Measurements from ENCODE around the gene XRCC1. TPM values are rescaled to one million over a fixed set of nuclear protein-coding genes. Genes with fewer than 3 reads are reported as not detected.
A peak's percentile ranks its signal among the peaks of the same experiment; 100 is the strongest.

XRCC1 gene
- total and polyA plus RNA-seq, 2 experiments from 2014 or later = 35.3 to 49.5 TPM

DNA sequence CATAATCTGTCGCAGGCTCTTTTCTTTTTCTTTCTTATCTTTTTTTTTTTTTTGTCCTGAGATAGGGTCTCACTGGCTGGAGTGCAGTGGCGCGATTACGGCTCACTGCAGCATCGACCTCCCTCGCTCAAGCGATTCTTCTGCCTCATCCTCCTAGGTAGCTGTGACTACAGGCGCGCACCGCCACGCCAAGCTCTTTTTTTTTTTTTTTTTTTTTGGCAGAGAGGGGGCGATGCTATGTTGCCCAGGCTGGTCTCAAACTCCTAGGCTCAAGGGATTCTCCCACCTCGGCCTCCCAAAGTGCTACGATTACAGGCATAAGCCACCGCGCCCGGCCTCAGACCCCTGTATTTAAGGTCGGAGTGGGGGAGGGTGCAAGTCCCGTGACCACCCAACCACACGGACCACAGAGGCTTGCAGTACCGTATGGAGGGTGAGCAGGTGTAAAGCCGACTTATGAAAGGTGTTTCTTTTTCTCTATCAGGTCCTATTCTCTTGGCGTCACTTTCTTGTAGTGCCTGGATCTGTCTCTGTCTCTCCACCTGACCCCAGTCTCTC is 72.8 kb downstream of the XRCC1 start:
- DNase-seq (ENCODE audit: low spot score) = no peak
- Mint-ChIP-seq H3K27me3 (ENCODE audit: insufficient read depth, low read depth, poor library complexity) (peaks cover 33% of the 10 kb centered on the region), H3K36me3 (ENCODE audit: low read depth) (no peaks in the 10 kb centered on the region; the same call in 2 of the 3 replicates), H3K4me3 (peak overlapping the region; percentile 95), H3K9me3 (peaks cover 4% of the 10 kb centered on the region; the same call in 1 of the 3 replicates), H3K4me1 (peaks cover 22% of the 10 kb centered on the region), H3K27ac (no peak overlapping the region)
- Histone ChIP-seq H3K4me2 (peak overlapping the region; percentile 99), H3K9me2 (ENCODE audit: insufficient read depth) (no peaks in the 10 kb centered on the region), H3F3A (replicated peaks; ENCODE audit: low read depth) (0 out of 2 replicates have a peak, but pooled peaks cover 5% of the 10 kb centered on the region), H3K27me3 (ENCODE audit: insufficient read depth) (peaks cover 23% of the 10 kb centered on the region), H3K4me1 (ENCODE audit: insufficient read depth) (peaks cover 12% of the 10 kb centered on the region; the same call in 1 of the 2 replicates), H3K27ac (ENCODE audit: low read depth) (no peak overlapping the region), H3K79me2 (replicated peaks; ENCODE audit: insufficient read depth) (no peaks in the 10 kb centered on the region), H3K36me3 (ENCODE audit: insufficient read depth) (no peaks in the 10 kb centered on the region), H4K20me1 (replicated peaks; ENCODE audit: insufficient read depth) (no peaks in the 10 kb centered on the region), H3K4me3 (peak overlapping the region; percentile 97), H2AFZ (no peak overlapping the region)
- ATAC-seq = no peak
- TF ChIP-seq, protein P1, sequence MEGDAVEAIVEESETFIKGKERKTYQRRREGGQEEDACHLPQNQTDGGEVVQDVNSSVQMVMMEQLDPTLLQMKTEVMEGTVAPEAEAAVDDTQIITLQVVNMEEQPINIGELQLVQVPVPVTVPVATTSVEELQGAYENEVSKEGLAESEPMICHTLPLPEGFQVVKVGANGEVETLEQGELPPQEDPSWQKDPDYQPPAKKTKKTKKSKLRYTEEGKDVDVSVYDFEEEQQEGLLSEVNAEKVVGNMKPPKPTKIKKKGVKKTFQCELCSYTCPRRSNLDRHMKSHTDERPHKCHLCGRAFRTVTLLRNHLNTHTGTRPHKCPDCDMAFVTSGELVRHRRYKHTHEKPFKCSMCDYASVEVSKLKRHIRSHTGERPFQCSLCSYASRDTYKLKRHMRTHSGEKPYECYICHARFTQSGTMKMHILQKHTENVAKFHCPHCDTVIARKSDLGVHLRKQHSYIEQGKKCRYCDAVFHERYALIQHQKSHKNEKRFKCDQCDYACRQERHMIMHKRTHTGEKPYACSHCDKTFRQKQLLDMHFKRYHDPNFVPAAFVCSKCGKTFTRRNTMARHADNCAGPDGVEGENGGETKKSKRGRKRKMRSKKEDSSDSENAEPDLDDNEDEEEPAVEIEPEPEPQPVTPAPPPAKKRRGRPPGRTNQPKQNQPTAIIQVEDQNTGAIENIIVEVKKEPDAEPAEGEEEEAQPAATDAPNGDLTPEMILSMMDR (conservative IDR thresholded peaks at IDR 0.05; ENCODE audit: low read depth in 2 of 2) = 0 out of 4 replicates have a peak, but pooled peaks of 1 of the 2 experiments have one; percentile 8
- TF ChIP-seq CREB1 (CRISPR knock-in tag; IDR thresholded peaks at IDR 0.05; ENCODE audit: low read depth) = no peak

DNA sequence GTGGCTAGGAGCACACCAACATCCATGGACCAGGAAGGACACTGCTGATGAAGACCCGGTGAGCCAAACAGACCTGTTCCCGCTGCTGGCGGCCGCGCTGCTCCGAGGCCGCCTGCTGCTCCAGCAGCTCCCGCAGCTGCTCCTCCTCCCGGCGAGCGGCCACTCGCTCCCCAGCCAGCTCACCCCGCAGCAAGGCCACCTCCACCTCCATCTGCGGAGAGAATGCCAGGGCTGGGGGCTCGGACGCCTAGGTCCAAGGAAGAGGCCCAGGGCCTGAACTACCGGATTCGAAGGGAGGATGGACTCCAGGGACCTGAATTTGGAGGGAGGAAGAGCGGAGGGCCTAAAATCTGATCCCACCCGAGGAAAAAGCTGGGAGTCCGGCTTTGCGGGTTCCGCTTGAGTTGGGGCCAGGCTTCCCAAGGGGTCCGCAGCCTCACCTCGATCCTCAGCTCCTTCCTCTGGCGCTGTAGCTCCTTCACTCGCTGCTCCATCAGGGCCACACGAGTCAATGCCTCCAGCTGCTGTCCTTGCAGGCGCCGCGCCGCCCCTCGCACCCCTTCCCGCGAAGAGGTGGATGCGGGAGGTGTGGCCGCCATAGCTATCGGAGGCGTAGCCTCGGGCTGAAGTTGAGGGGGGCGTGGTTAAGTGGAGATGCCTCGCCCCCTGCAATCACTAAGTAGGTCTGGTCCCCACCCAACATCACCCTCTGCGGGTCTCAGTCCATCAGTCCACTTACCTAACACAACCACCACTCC is 73.5 kb downstream of the XRCC1 start:
- Histone ChIP-seq H3K4me3 (peak overlapping the region; percentile 97), H4K20me1 (replicated peaks; ENCODE audit: insufficient read depth) (no peaks in the 10 kb centered on the region), H3F3A (replicated peaks; ENCODE audit: low read depth) (0 out of 2 replicates have a peak, but pooled peaks cover 5% of the 10 kb centered on the region), H3K4me1 (ENCODE audit: insufficient read depth) (peaks cover 12% of the 10 kb centered on the region; the same call in 1 of the 2 replicates), H3K79me2 (replicated peaks; ENCODE audit: insufficient read depth) (no peaks in the 10 kb centered on the region), H3K9me2 (ENCODE audit: insufficient read depth) (no peaks in the 10 kb centered on the region), H3K27me3 (ENCODE audit: insufficient read depth) (peaks cover 23% of the 10 kb centered on the region), H3K4me2 (peak overlapping the region; percentile 99), H3K27ac (ENCODE audit: low read depth) (no peak overlapping the region), H3K36me3 (ENCODE audit: insufficient read depth) (no peaks in the 10 kb centered on the region; the same call in 1 of the 2 replicates), H2AFZ (peak overlapping the region; percentile 94)
- H3K4me1 Mint-ChIP-seq = peaks cover 22% of the 10 kb centered on the region
- H3K9me3 Mint-ChIP-seq = peaks cover 4% of the 10 kb centered on the region; the same call in 1 of the 3 replicates
- peaks cover 33% of the 10 kb centered on the region for H3K27me3 Mint-ChIP-seq (ENCODE audit: insufficient read depth, low read depth, poor library complexity)
- TF ChIP-seq CREB1 (CRISPR knock-in tag; IDR thresholded peaks at IDR 0.05; ENCODE audit: low read depth) (no peak), POLR2AphosphoS5 (IDR thresholded peaks at IDR 0.05; ENCODE audit: low read depth) (peak; percentile 70)
- ATAC-seq = peak; percentile 65
- no peak overlapping the region for H3K27ac Mint-ChIP-seq
- peak; percentile 94 for DNase-seq (ENCODE audit: low spot score)
- H3K4me3 Mint-ChIP-seq = peak overlapping the region; percentile 95
- H3K36me3 Mint-ChIP-seq (ENCODE audit: low read depth) = peaks cover 1% of the 10 kb centered on the region; the same call in 1 of the 3 replicates

DNA sequence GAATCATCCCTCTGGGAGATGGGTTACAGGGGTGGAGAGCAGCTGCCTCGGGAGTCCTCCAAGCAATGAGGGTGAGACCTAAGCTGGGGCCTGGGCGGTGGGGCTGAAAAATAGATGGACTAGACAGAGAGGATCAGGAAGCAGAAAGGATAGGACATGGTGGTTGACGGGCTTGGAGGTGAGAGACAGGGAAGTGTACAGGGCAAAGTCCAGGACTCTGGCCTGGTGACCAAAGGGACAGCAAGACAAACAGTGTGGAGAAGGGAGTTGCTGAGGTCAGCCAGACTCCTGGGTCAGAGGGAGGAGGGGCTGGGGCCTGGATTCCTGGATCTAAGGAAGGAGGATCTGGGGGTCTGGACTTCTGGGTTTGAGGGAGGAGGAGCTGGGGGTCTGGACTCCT is 76.3 kb downstream of the XRCC1 start:
- H3K9me2 ChIP-seq (ENCODE audit: insufficient read depth) = no peaks in the 10 kb centered on the region
- Mint-ChIP-seq H3K27ac (no peak overlapping the region), H3K9me3 (peaks cover 4% of the 10 kb centered on the region; the same call in 1 of the 3 replicates), H3K4me1 (peaks cover 22% of the 10 kb centered on the region), H3K4me3 (no peak overlapping the region), H3K27me3 (ENCODE audit: insufficient read depth, low read depth, poor library complexity) (peaks cover 27% of the 10 kb centered on the region), H3K36me3 (ENCODE audit: low read depth) (peaks cover 3% of the 10 kb centered on the region; the same call in 1 of the 3 replicates)
- H2AFZ ChIP-seq = no peak overlapping the region
- H3K4me3 ChIP-seq = no peak overlapping the region
- no peak overlapping the region for H3K27ac ChIP-seq (ENCODE audit: low read depth)
- H3K4me2 ChIP-seq = no peak overlapping the region
- DNase-seq (ENCODE audit: low spot score) (no peak), ATAC-seq (no peak)
- H3F3A ChIP-seq (replicated peaks; ENCODE audit: low read depth) = 0 out of 2 replicates have a peak, but pooled peaks cover 5% of the 10 kb centered on the region
- no peaks in the 10 kb centered on the region; the same call in 1 of the 2 replicates for H3K36me3 ChIP-seq (ENCODE audit: insufficient read depth)
- H3K4me1 ChIP-seq (ENCODE audit: insufficient read depth) = peaks cover 12% of the 10 kb centered on the region; the same call in 1 of the 2 replicates
- H3K79me2 ChIP-seq (replicated peaks; ENCODE audit: insufficient read depth) = no peaks in the 10 kb centered on the region
- peaks cover 23% of the 10 kb centered on the region for H3K27me3 ChIP-seq (ENCODE audit: insufficient read depth)
- H4K20me1 ChIP-seq (replicated peaks; ENCODE audit: insufficient read depth) = 0 out of 2 replicates have a peak, but pooled peaks cover 7% of the 10 kb centered on the region
- TF ChIP-seq CREB1 (CRISPR knock-in tag; IDR thresholded peaks at IDR 0.05; ENCODE audit: low read depth) (no peak), EZH2phosphoT487 (IDR thresholded peaks at IDR 0.05; ENCODE audit: unreplicated experiment) (no peak), ZNF114 (CRISPR knock-in tag; IDR thresholded peaks at IDR 0.05) (no peak), POLR2AphosphoS5 (IDR thresholded peaks at IDR 0.05; ENCODE audit: low read depth) (no peak), JUNB (IDR thresholded peaks at IDR 0.05; ENCODE audit: unreplicated experiment) (no peak), NANOG (IDR thresholded peaks at IDR 0.05; ENCODE audit: borderline replicate concordance) (no peak), ZNF331 (CRISPR knock-in tag; IDR thresholded peaks at IDR 0.05; ENCODE audit: low read depth) (no peak), STAT1 (IDR thresholded peaks at IDR 0.05; ENCODE audit: unreplicated experiment) (no peak)
- TF ChIP-seq, protein P2, sequence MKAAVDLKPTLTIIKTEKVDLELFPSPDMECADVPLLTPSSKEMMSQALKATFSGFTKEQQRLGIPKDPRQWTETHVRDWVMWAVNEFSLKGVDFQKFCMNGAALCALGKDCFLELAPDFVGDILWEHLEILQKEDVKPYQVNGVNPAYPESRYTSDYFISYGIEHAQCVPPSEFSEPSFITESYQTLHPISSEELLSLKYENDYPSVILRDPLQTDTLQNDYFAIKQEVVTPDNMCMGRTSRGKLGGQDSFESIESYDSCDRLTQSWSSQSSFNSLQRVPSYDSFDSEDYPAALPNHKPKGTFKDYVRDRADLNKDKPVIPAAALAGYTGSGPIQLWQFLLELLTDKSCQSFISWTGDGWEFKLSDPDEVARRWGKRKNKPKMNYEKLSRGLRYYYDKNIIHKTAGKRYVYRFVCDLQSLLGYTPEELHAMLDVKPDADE (IDR thresholded peaks at IDR 0.05) = no peak
- TF ChIP-seq, protein P3, sequence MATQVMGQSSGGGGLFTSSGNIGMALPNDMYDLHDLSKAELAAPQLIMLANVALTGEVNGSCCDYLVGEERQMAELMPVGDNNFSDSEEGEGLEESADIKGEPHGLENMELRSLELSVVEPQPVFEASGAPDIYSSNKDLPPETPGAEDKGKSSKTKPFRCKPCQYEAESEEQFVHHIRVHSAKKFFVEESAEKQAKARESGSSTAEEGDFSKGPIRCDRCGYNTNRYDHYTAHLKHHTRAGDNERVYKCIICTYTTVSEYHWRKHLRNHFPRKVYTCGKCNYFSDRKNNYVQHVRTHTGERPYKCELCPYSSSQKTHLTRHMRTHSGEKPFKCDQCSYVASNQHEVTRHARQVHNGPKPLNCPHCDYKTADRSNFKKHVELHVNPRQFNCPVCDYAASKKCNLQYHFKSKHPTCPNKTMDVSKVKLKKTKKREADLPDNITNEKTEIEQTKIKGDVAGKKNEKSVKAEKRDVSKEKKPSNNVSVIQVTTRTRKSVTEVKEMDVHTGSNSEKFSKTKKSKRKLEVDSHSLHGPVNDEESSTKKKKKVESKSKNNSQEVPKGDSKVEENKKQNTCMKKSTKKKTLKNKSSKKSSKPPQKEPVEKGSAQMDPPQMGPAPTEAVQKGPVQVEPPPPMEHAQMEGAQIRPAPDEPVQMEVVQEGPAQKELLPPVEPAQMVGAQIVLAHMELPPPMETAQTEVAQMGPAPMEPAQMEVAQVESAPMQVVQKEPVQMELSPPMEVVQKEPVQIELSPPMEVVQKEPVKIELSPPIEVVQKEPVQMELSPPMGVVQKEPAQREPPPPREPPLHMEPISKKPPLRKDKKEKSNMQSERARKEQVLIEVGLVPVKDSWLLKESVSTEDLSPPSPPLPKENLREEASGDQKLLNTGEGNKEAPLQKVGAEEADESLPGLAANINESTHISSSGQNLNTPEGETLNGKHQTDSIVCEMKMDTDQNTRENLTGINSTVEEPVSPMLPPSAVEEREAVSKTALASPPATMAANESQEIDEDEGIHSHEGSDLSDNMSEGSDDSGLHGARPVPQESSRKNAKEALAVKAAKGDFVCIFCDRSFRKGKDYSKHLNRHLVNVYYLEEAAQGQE (IDR thresholded peaks at IDR 0.05; ENCODE audit: unreplicated experiment) = no peak
